Mesendoderm (in vitro differentiated cells): ENCODE measurements around the gene CLTCL1.
A peak's percentile ranks its signal among the peaks of the same experiment; 100 is the strongest.

Experiments used
- DNase-seq: peaks from one replicate; pipeline ENCODE4 v3.0.0; 2013
- H2AK5ac ChIP-seq: 2 replicates; pipeline ENCODE4 v1.6.1; 2013; ENCODE audit warnings: low read length, inconsistent platforms
- H2BK120ac ChIP-seq: 2 replicates; pipeline ENCODE4 v1.6.1; 2013; ENCODE audit warnings: low read depth, mild to moderate bottlenecking, low read length, moderate library complexity, mixed read lengths
- H2BK15ac ChIP-seq: replicated peaks from 2 replicates; pipeline ENCODE4 v1.6.1; 2013; ENCODE audit warnings: low read depth, mild to moderate bottlenecking, moderate library complexity
- H2BK5ac ChIP-seq: 2 replicates; pipeline ENCODE4 v1.6.1; 2013; ENCODE audit warnings: low read length, inconsistent platforms
- H3K18ac ChIP-seq: 2 replicates; pipeline ENCODE4 v1.6.1; 2013; ENCODE audit warnings: mild to moderate bottlenecking, low read length, mixed read lengths
- H3K23ac ChIP-seq: one replicate; pipeline ENCODE4 v1.6.1; 2013; ENCODE audit warnings: low read length
- H3K27ac ChIP-seq: 2 replicates; pipeline ENCODE4 v1.5.1; 2013; ENCODE audit warnings: low read depth, mild to moderate bottlenecking, inconsistent platforms, low read length, moderate library complexity
- H3K27me3 ChIP-seq: 2 replicates; pipeline ENCODE4 v1.6.1; 2013; ENCODE audit warnings: low read length, control low read depth, mild to moderate bottlenecking, inconsistent platforms; ENCODE audit not compliant: insufficient read depth, poor library complexity
- H3K36me3 ChIP-seq: 2 replicates; pipeline ENCODE4 v1.6.1; 2013; ENCODE audit warnings: low read length, inconsistent platforms; ENCODE audit not compliant: control insufficient read depth, insufficient read depth
- H3K4ac ChIP-seq: one replicate; pipeline ENCODE4 v1.6.1; 2013; ENCODE audit warnings: low read depth, mild to moderate bottlenecking, low read length, moderate library complexity
- H3K4me1 ChIP-seq: 2 replicates; pipeline ENCODE4 v1.6.1; 2013; ENCODE audit warnings: low read depth, low read length, inconsistent platforms; ENCODE audit not compliant: control insufficient read depth
- H3K4me2 ChIP-seq: 2 replicates; pipeline ENCODE4 v1.6.1; 2013; ENCODE audit warnings: low read length
- H3K4me3 ChIP-seq: 2 replicates; pipeline ENCODE4 v1.5.1; 2013; ENCODE audit warnings: mild to moderate bottlenecking, low read length
- H3K56ac ChIP-seq: one replicate; pipeline ENCODE4 v1.6.1; 2013; ENCODE audit warnings: low read length
- H3K79me1 ChIP-seq: 2 replicates; pipeline ENCODE4 v1.6.1; 2013; ENCODE audit warnings: low read length, inconsistent platforms
- H3K79me2 ChIP-seq: 2 replicates; pipeline ENCODE4 v1.6.1; 2013; ENCODE audit warnings: mild to moderate bottlenecking, low read length; ENCODE audit not compliant: control insufficient read depth, insufficient read depth
- H3K9ac ChIP-seq: 2 replicates; pipeline ENCODE4 v1.6.1; 2013; ENCODE audit warnings: low read length, inconsistent platforms
- H4K5ac ChIP-seq: one replicate; pipeline ENCODE4 v1.6.1; 2013; ENCODE audit warnings: low read length
- H4K8ac ChIP-seq: one replicate; pipeline ENCODE4 v1.6.1; 2013; ENCODE audit warnings: low read depth, mild to moderate bottlenecking, control low read depth, low read length, moderate library complexity
- WGBS: extraction: QIAGEN DNeasy Blood & Tissue Kit; methylation state at CpG from one replicate; pipeline ENCODE4 v1.1.7; 2013; ENCODE audit warnings: low lambda C conversion rate, missing lambda C conversion rate; ENCODE audit not compliant: insufficient coverage; ENCODE audit errors: extremely low coverage; 5-methylcytosine and 5-hydroxymethylcytosine counted together

Gene CLTCL1

DNA sequence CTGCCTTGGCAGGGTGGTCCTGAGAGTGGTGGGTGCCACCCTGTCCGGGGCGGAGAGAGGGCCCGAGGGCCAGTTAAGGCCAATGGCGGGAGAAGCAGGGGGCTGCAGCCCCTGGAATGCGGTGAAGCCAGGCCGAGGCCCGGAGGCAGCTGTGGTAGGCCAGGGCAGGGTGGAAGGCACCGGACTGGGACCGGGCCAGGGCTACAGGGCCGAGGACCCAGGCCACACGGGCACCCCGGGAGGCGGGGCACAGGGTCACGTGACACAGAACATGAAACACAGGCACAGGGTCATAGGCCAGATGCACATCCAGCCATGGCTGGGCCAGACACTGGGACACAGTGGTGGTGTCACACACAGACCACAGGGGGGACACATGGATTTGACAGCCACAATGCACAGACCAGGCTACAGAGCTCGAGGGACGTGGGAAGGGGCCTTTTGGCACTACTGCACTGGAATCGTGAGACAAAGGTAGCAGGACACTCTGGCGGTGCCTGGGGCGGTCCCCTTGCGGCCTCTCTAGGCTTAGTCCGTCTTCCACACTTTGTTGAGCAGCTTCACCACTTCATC, 115.8 kb downstream of the CLTCL1 start:
- Histone ChIP-seq H3K4ac (no peak overlapping the region), H3K23ac (no peak overlapping the region), H3K4me3 (no peak overlapping the region), H2BK5ac (no peak overlapping the region), H3K27ac (no peak overlapping the region), H3K56ac (peak overlapping the region; percentile 31), H3K18ac (no peak overlapping the region), H2AK5ac (no peak overlapping the region), H3K4me2 (no peak overlapping the region), H3K27me3 (no peaks in the 10 kb centered on the region), H4K8ac (no peak overlapping the region), H3K79me1 (peaks cover 35% of the 10 kb centered on the region), H2BK15ac (no peak overlapping the region), H3K4me1 (peaks cover 13% of the 10 kb centered on the region), H2BK120ac (no peak overlapping the region), H3K79me2 (peaks cover 28% of the 10 kb centered on the region), H4K5ac (no peak overlapping the region), H3K9ac (peak overlapping the region; percentile 91), H3K36me3 (peaks cover 3% of the 10 kb centered on the region)
- DNase-seq, result no peak
- WGBS, result no CpG with 5 or more reads among the region's 21 CpGs

GRCh38 chr22:19175026-19175601, 116.4 kb downstream of the CLTCL1 start:
- H3K36me3 ChIP-seq, result peaks cover 3% of the 10 kb centered on the region
- no peak overlapping the region for H3K18ac ChIP-seq
- H3K4me1 ChIP-seq, result peaks cover 13% of the 10 kb centered on the region
- H2BK5ac ChIP-seq, result no peak overlapping the region
- H3K4ac ChIP-seq, result no peak overlapping the region
- H3K79me2 ChIP-seq, result peaks cover 28% of the 10 kb centered on the region
- no peak overlapping the region for H3K4me3 ChIP-seq
- WGBS, result no CpG with 5 or more reads among the region's 7 CpGs
- H4K5ac ChIP-seq, result no peak overlapping the region
- no peak overlapping the region for H2BK120ac ChIP-seq
- H3K27me3 ChIP-seq, result peaks cover 1% of the 10 kb centered on the region
- H2BK15ac ChIP-seq, result no peak overlapping the region
- H4K8ac ChIP-seq, result no peak overlapping the region
- H3K27ac ChIP-seq, result no peak overlapping the region
- no peak overlapping the region for H3K23ac ChIP-seq
- no peak for DNase-seq
- H3K4me2 ChIP-seq, result no peak overlapping the region
- peaks cover 35% of the 10 kb centered on the region for H3K79me1 ChIP-seq
- no peak overlapping the region for H3K56ac ChIP-seq
- H3K9ac ChIP-seq, result no peak overlapping the region
- no peak overlapping the region for H2AK5ac ChIP-seq

DNA sequence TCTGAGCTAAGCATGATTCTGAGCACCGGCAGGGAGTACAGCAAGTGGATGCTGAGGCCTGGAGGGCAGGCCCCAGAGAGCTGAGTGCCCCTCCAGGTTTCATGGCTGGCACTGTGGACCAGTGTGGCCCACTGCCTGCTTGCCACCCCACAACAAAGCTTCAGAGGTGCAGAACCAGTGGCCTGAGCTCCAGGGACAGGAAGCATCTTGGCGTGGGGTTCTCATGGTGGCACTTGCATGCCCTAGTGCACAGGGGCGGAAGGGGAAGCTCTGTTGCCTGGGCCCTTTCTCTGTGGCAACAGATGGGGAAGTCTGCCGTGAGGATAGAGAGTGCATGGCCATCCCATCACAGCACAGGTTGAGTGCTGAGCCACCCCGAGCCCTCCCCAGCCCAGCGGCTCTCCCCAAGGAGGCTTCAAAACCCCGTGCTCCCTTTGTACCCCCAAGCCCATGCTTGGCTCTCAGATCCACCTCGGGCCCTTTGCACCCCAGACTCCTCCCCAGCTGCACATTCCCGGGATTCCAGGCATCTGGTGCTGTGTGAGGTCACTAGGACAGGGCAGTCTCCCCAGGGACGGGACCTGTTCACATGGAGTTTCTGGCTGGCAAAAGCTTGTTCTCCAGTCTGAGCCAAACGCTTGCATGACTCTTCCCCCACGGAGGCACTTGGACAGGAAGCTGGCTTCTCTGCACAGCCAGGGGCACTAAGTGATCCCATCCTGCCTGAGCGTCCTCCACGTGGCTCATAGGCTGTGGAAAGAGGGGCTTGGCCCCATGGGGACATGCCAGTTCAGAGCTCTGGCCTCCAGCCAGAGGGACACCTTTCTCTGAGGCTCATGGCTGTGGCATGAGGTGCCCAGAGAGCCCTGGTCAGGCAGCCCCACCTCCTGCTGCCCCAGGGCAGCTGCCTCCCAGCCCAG, 117.2 kb downstream of the CLTCL1 start:
- H4K8ac ChIP-seq, result no peak overlapping the region
- DNase-seq, result peak; percentile 68
- no peak overlapping the region for H2BK120ac ChIP-seq
- no peak overlapping the region for H3K23ac ChIP-seq
- peaks cover 3% of the 10 kb centered on the region for H3K36me3 ChIP-seq
- peaks cover 13% of the 10 kb centered on the region for H3K4me1 ChIP-seq
- H3K9ac ChIP-seq, result peak overlapping the region; percentile 30
- peaks cover 35% of the 10 kb centered on the region for H3K79me1 ChIP-seq
- H2AK5ac ChIP-seq, result no peak overlapping the region
- H3K27ac ChIP-seq, result no peak overlapping the region
- no peak overlapping the region for H2BK15ac ChIP-seq
- H3K27me3 ChIP-seq, result peaks cover 5% of the 10 kb centered on the region
- peak overlapping the region; percentile 80 for H3K56ac ChIP-seq
- no peak overlapping the region for H3K4ac ChIP-seq
- peaks cover 28% of the 10 kb centered on the region for H3K79me2 ChIP-seq
- no peak overlapping the region for H3K4me3 ChIP-seq
- H3K4me2 ChIP-seq, result no peak overlapping the region
- H2BK5ac ChIP-seq, result no peak overlapping the region
- H3K18ac ChIP-seq, result no peak overlapping the region
- H4K5ac ChIP-seq, result no peak overlapping the region
- WGBS, result no CpG with 5 or more reads among the region's 14 CpGs

- H3K27ac ChIP-seq, result no peak overlapping the region
- H3K4me1 ChIP-seq, result peaks cover 13% of the 10 kb centered on the region
These were observed 118.2 kb downstream of the CLTCL1 start for GRCh38 chr22:19173047-19174035.

GRCh38 chr22:19172213-19173046, 119.1 kb downstream of the CLTCL1 start:
- peak overlapping the region; percentile 94 for H2AK5ac ChIP-seq
- H3K9ac ChIP-seq, result peak overlapping the region; percentile 99
- H2BK15ac ChIP-seq, result no peak overlapping the region
- whole genome bisulfite sequencing, result no CpG with 5 or more reads among the region's 13 CpGs
- peaks cover 24% of the 10 kb centered on the region for H3K79me2 ChIP-seq
- H3K23ac ChIP-seq, result no peak overlapping the region
- no peak overlapping the region for H4K5ac ChIP-seq
- H3K56ac ChIP-seq, result peak overlapping the region; percentile 97
- peak overlapping the region; percentile 49 for H3K4ac ChIP-seq
- peak overlapping the region; percentile 88 for H3K4me2 ChIP-seq
- peak overlapping the region; percentile 66 for H3K4me3 ChIP-seq
- H3K18ac ChIP-seq, result no peak overlapping the region
- no peak overlapping the region for H3K27ac ChIP-seq
- H3K36me3 ChIP-seq, result peaks cover 3% of the 10 kb centered on the region
- DNase-seq, result no peak
- H4K8ac ChIP-seq, result no peak overlapping the region
- H3K79me1 ChIP-seq, result peaks cover 33% of the 10 kb centered on the region
- H3K27me3 ChIP-seq, result peaks cover 14% of the 10 kb centered on the region
- H2BK120ac ChIP-seq, result no peak overlapping the region
- peaks cover 13% of the 10 kb centered on the region for H3K4me1 ChIP-seq
- H2BK5ac ChIP-seq, result peak overlapping the region; percentile 35

More at GRCh38 chr22:19173047-19174035, 118.2 kb downstream of the CLTCL1 start:
- H2BK120ac ChIP-seq, result no peak overlapping the region
- no peak overlapping the region for H2BK15ac ChIP-seq
- no CpG with 5 or more reads among the region's 19 CpGs for WGBS
- no peak overlapping the region for H3K4me2 ChIP-seq
- H3K27me3 ChIP-seq, result peaks cover 13% of the 10 kb centered on the region
- no peak overlapping the region for H2BK5ac ChIP-seq
- H4K8ac ChIP-seq, result no peak overlapping the region
- H3K36me3 ChIP-seq, result peaks cover 3% of the 10 kb centered on the region
- no peak overlapping the region for H2AK5ac ChIP-seq
- peaks cover 35% of the 10 kb centered on the region for H3K79me1 ChIP-seq
- H3K18ac ChIP-seq, result no peak overlapping the region
- H3K4me3 ChIP-seq, result no peak overlapping the region
- peak overlapping the region; percentile 99 for H3K9ac ChIP-seq
- no peak overlapping the region for H3K4ac ChIP-seq
- H3K79me2 ChIP-seq, result peaks cover 28% of the 10 kb centered on the region
- H4K5ac ChIP-seq, result no peak overlapping the region
- DNase-seq, result no peak
- no peak overlapping the region for H3K23ac ChIP-seq
- H3K56ac ChIP-seq, result no peak overlapping the region
